T-helper 17 cell (primary cell): Measurements from ENCODE around the gene CDAN1. TPM values are rescaled to one million over a fixed set of nuclear protein-coding genes. Genes with fewer than 3 reads are reported as not detected.

Experiments used
- ATAC-seq: fragments of 150-1000 bp; cut with Tn5 transposase; 2 replicates; pipeline ENCODE4 v1.10.0; 2021; ENCODE audit warnings: mild to moderate bottlenecking, moderate library complexity
- DNase-seq, 3 donors: peaks; one replicate each; pipeline versions ENCODE4 v3.0.0 to v3.0.0-alpha.2; 2020 to 2021
- H3K9me3 ChIP-seq: one replicate; pipeline ENCODE4 v1.7.0; 2013; ENCODE audit warnings: low read length, mild to moderate bottlenecking; ENCODE audit not compliant: control insufficient read depth, poor library complexity, severe bottlenecking
- H3K27ac Mint-ChIP-seq: one replicate; pipeline ENCODE4 v1.8.0; 2022; ENCODE audit warnings: mild to moderate bottlenecking, moderate library complexity, mixed read lengths
- H3K27me3 Mint-ChIP-seq: one replicate; pipeline ENCODE4 v1.8.0; 2022; ENCODE audit warnings: mixed read lengths
- H3K36me3 Mint-ChIP-seq: one replicate; pipeline ENCODE4 v1.8.0; 2022; ENCODE audit warnings: low read depth, mixed read lengths
- H3K4me1 Mint-ChIP-seq: one replicate; pipeline ENCODE4 v1.8.0; 2022; ENCODE audit warnings: mild to moderate bottlenecking, mixed read lengths
- H3K4me3 Mint-ChIP-seq: one replicate; pipeline ENCODE4 v1.8.0; 2022; ENCODE audit warnings: mild to moderate bottlenecking, moderate library complexity, mixed read lengths
- total RNA-seq, 4 donors: library from RNA in 2 of 4; stranded (reverse) in 2 of 4; gene quantifications; one replicate each; pipeline ENCODE4 v1.2.3 and lab custom pipeline; 2022 to 2026

CDAN1 gene
- total RNA-seq, 2 donors from 2014 or later = 18.2 to 19.4 TPM

DNA sequence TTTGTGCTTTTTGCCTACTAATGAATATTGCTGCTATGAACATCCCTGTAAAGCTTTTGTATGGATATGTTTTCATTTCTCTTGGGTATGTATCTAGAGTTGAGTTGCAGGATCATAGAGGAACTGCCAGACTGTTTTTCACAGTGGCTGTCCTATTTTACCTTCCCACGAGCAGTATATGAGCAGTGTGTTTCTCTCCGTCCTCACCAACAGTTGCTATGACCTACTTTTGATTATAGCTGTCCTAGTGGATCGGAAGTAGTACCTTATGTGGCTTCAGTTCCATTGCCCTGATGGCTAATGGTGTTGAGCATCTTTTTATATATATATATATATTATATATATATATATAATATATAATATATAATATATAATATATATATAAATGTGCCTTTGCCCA lies 25.2 kb downstream of the CDAN1 start:
- no peak for DNase-seq
- H3K9me3 ChIP-seq = no peaks in the 10 kb centered on the region
- Mint-ChIP-seq H3K4me1 (peaks cover 3% of the 10 kb centered on the region), H3K36me3 (peaks cover 2% of the 10 kb centered on the region), H3K27ac (no peak overlapping the region), H3K27me3 (no peaks in the 10 kb centered on the region), H3K4me3 (no peak overlapping the region)
- no peak for ATAC-seq

DNA sequence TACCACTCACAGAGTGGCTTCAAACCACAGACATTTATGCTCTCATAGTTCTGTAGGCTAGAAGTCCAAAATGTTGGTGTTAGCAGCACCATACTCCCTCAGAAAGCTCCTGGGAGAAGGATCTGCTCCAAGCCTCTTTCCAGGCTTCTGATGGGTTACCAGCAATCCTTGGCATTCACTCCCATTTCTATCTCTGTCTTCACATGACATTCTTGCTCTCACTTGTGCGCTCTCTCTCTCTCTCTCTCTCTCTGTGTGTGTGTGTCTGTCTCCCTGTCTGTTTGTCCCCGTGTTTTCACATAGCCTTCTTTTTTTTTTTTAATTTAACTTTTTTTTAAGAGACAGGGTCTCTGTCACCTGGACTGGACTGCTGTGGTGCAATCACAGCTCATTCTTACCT lies 26.3 kb downstream of the CDAN1 start:
- Mint-ChIP-seq H3K4me3 (no peak overlapping the region), H3K27me3 (no peaks in the 10 kb centered on the region), H3K27ac (peak overlapping the region; percentile 39), H3K36me3 (peaks cover 2% of the 10 kb centered on the region), H3K4me1 (peaks cover 3% of the 10 kb centered on the region)
- DNase-seq (no peak), ATAC-seq (no peak)
- H3K9me3 ChIP-seq = no peaks in the 10 kb centered on the region

DNA sequence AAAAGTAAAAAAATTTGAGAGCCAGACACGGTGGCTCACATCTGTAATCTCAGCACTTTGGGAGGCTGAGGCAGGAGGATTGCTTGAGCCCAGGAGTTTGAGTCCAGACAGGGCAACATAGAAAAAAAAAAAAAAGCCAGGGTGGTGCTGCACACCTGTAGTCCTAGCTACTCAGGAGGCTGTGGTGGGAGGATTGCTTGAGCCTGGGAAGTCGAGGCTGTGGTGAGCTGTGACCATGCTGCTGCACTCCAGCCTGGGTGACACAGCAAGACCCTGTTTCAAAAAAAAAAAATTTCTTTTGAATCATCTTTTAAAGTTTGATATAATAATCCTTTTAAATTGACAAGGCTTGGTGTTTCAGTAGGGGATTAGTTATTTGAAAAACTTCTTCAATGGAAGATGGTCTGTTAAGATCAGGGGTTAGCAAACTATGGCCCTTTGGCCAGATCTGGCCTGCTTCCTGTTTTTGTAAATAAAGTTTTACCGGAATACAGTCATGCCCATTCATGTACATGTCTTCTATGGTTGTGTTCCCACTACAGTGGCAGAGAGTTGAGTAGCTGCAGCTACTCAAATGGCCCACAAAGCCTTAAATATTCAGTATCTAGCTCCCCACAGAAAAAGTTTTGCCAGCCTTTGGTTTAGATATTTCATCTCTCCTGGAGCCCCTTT lies 28.9 kb downstream of the CDAN1 start:
- Mint-ChIP-seq H3K27me3 (no peaks in the 10 kb centered on the region), H3K27ac (no peak overlapping the region), H3K4me1 (peaks cover 2% of the 10 kb centered on the region), H3K36me3 (no peaks in the 10 kb centered on the region), H3K4me3 (no peak overlapping the region)
- no peaks in the 10 kb centered on the region for H3K9me3 ChIP-seq
- DNase-seq (no peak), ATAC-seq (no peak)

DNA sequence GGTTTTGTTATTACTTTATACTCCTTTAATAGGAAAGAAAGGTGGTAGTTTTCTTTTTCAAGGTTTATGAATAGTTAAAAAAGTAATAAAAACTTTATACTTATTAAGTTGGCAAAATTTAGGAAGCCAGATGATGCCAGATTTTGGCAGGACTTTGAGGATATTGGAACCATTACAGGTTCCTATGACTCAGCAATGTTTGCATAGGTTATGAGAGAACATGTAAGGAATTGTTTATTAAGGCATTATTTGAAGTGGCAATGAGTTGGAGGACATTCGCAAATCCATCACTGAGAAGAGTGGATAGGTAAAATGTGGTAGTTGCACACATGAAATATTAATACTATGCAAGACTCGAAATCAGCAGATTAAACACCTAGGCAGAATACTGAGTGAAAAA lies 29.9 kb downstream of the CDAN1 start:
- no peaks in the 10 kb centered on the region for H3K9me3 ChIP-seq
- Mint-ChIP-seq H3K4me1 (peaks cover 2% of the 10 kb centered on the region), H3K27ac (no peak overlapping the region), H3K27me3 (no peaks in the 10 kb centered on the region), H3K4me3 (no peak overlapping the region), H3K36me3 (no peaks in the 10 kb centered on the region)
- DNase-seq = no peak
- ATAC-seq = no peak

DNA sequence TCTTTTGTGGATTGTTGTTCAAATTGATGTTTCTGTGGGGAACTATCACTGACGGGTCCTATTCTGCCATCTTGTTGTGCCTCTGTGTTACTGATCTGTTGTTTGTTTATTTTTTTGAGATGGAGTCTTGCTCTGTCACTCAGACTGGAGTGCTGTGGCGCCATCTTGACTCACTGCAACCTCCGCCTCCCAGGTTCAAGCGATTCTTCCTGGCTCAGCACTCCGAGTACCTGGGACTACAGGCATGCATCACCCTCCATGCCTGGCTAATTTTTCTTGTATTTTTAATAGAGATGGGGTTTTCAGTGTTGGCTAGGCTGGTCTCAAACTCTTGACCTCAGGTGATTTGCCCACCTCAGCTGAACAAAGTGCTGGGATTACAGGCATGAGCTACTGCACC lies 31.6 kb downstream of the CDAN1 start:
- ATAC-seq (no peak), DNase-seq (no peak)
- no peaks in the 10 kb centered on the region for H3K27me3 Mint-ChIP-seq
- H3K9me3 ChIP-seq = no peaks in the 10 kb centered on the region
- H3K4me3 Mint-ChIP-seq = no peak overlapping the region
- peaks cover 2% of the 10 kb centered on the region for H3K4me1 Mint-ChIP-seq
- no peak overlapping the region for H3K27ac Mint-ChIP-seq
- no peaks in the 10 kb centered on the region for H3K36me3 Mint-ChIP-seq

DNA sequence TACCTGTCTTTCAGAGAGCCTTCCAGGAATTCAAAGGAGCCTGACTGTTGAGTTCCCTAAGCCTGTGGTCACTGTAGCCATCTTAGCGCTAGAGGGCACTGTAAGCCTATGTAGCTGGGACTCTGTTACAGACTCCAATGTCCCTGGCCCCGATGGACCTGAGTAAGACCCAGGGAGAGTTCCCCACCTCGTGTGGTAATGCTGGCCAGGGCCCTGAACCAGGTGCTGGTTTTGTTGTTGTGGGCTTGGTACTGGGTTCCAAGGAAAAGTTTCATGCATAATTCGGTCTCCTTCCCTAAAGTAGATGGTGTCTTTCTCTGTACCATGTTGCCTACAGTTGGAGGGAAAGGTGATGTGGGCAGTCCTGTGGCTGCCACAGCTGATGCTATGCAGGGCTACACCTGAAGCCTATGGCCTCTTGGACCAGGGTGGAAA lies 32.4 kb downstream of the CDAN1 start:
- ATAC-seq (peak; percentile 94), DNase-seq (peak in 1 of 3 donors; percentile 49)
- no peaks in the 10 kb centered on the region for H3K36me3 Mint-ChIP-seq
- no peak overlapping the region for H3K27ac Mint-ChIP-seq
- peaks cover 2% of the 10 kb centered on the region for H3K4me1 Mint-ChIP-seq
- H3K4me3 Mint-ChIP-seq = no peak overlapping the region
- H3K9me3 ChIP-seq = no peaks in the 10 kb centered on the region
- H3K27me3 Mint-ChIP-seq = no peaks in the 10 kb centered on the region

DNA sequence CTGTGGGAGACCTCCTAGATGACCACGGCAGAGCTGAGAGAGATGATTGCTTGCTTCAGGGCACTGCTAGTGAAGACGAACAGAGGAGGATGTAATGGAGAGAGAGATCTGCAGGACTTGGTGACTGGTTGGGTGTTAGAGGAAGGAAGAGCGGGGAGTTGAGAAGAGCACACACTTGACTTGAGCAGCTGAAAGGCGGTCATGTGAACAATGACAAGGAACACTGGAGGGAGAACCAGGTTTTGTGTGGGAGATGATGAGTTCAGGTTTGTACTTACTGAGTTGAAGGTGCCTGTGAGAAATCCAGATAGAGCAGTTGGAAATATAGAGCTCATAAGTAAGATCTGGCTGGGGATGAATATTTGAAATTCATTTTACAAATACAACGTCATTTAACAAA lies 40.3 kb downstream of the CDAN1 start:
- no peak for DNase-seq
- no peak for ATAC-seq
- H3K4me1 Mint-ChIP-seq = peaks cover 6% of the 10 kb centered on the region
- no peak overlapping the region for H3K4me3 Mint-ChIP-seq
- H3K9me3 ChIP-seq = no peaks in the 10 kb centered on the region
- peaks cover 7% of the 10 kb centered on the region for H3K36me3 Mint-ChIP-seq
- H3K27ac Mint-ChIP-seq = peak overlapping the region; percentile 65
- no peaks in the 10 kb centered on the region for H3K27me3 Mint-ChIP-seq

DNA sequence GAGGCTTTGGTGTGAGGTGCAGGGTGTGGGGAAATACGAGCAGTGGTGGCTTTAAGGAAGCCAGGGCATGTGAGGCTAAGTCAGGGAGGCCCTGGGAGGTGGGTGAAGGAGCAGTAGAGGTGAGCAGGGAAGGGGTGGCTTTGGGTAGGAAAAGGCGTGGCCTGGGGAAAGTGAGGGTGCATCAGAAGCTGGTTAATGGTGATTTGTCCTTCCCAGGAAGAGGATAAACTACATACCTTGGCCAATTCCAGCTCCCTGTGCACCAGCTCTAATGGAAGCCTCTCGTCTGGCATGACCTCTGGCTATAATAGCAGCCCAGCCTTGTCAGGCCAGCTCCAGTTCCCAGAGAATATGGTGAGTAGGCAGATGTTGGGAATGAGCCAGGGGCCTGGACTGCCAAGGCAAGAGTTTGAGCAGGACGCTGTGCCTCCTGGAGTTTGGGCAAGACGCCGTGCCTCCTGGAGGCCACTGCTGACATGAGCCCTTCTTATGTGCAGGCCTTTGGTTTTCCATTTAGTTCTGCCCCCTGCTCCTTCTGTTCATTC lies 41.3 kb downstream of the CDAN1 start:
- H3K4me1 Mint-ChIP-seq = peaks cover 6% of the 10 kb centered on the region
- no peaks in the 10 kb centered on the region for H3K27me3 Mint-ChIP-seq
- H3K4me3 Mint-ChIP-seq = no peak overlapping the region
- H3K9me3 ChIP-seq = no peaks in the 10 kb centered on the region
- ATAC-seq = no peak
- peaks cover 7% of the 10 kb centered on the region for H3K36me3 Mint-ChIP-seq
- DNase-seq = no peak
- H3K27ac Mint-ChIP-seq = peak overlapping the region; percentile 80

DNA sequence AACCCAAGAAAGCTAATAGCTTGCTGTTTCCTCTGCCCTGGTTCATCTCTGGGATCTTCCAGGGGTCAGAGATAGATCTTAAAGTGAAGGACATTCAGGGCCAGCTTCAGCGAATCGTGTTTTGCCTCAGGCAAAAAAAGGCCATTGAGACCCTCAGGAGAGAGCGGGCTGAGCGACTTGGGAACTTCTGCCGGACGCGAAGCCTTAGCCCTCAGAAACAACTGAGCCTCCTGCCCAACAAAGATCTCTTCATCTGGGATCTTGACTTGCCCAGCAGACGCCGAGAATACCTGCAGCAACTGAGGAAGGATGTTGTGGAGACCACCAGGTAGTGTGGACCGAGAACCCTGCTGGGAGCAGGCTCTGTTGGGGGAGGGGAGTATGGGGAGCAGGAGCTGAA lies 42.5 kb downstream of the CDAN1 start:
- H3K9me3 ChIP-seq = no peaks in the 10 kb centered on the region
- Mint-ChIP-seq H3K27ac (no peak overlapping the region), H3K27me3 (no peaks in the 10 kb centered on the region), H3K4me1 (peaks cover 6% of the 10 kb centered on the region), H3K4me3 (no peak overlapping the region), H3K36me3 (peaks cover 7% of the 10 kb centered on the region)
- no peak for DNase-seq
- ATAC-seq = no peak

DNA sequence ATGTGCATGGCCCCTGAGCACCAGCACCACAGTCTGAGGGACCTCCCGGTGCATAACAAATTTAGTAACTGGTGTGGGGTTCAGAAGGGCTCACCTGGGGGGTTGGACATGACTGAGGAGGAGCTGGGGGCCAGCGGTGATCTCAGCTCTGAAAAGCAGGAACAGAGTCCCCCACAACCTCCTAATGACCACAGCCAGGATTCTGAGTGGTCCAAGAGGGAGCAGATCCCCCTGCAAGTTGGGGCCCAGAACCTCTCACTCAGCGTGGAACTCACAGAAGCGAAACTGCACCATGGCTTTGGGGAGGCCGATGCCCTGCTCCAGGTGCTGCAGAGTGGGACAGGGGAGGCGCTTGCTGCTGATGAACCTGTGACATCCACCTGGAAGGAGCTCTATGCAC lies 43.0 kb downstream of the CDAN1 start:
- no peaks in the 10 kb centered on the region for H3K9me3 ChIP-seq
- peaks cover 7% of the 10 kb centered on the region for H3K36me3 Mint-ChIP-seq
- ATAC-seq (no peak), DNase-seq (no peak)
- H3K4me3 Mint-ChIP-seq = no peak overlapping the region
- H3K27ac Mint-ChIP-seq = peak overlapping the region; percentile 11
- peaks cover 6% of the 10 kb centered on the region for H3K4me1 Mint-ChIP-seq
- H3K27me3 Mint-ChIP-seq = no peaks in the 10 kb centered on the region

DNA sequence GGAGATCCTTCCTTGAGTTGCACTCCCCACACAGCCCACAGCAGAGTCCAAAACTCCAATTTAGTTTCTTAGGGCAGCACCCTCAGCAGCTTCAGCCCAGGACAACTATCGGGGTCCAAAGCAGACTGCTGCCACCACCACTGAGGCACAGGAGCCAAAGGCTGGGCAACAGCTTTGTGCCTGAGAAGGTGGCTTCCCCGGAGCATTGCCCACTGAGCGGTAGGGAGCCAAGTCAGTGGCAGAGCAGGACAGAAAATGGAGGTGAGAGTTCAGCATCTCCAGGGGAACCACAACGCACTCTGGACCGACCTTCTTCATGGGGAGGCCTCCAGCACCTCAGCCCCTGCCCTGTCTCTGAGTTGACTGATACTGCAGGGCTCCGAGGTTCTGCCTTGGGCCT lies 43.4 kb downstream of the CDAN1 start:
- no peaks in the 10 kb centered on the region for H3K27me3 Mint-ChIP-seq
- ATAC-seq = no peak

DNA sequence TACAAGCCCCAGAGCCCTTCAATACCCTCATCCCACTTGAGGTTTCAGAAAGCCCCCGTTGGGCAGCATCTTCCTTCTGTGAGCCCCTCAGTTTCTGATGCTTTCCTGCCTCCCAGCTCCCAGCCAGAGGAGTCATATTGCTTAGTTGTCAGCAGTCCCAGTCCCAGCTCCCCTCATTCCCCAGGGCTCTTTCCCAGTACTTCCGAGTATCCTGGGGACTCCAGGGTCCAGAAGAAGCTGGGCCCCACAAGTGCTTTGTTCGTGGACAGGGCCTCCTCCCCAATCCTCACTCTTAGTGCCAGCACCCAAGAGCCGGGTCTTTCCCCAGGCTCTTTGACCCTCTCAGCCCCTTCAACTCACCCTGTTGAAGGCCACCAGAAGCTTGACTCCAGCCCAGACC lies 43.9 kb downstream of the CDAN1 start:
- H3K9me3 ChIP-seq = no peaks in the 10 kb centered on the region
- DNase-seq (no peak), ATAC-seq (no peak)
- H3K4me3 Mint-ChIP-seq = no peak overlapping the region
- H3K27me3 Mint-ChIP-seq = no peaks in the 10 kb centered on the region
- H3K4me1 Mint-ChIP-seq = peaks cover 6% of the 10 kb centered on the region
- H3K27ac Mint-ChIP-seq = no peak overlapping the region
- H3K36me3 Mint-ChIP-seq = peaks cover 6% of the 10 kb centered on the region

More for the DNA sequence above, 43.4 kb downstream of the CDAN1 start:
- no peak for DNase-seq
- Mint-ChIP-seq H3K4me3 (no peak overlapping the region), H3K4me1 (peaks cover 6% of the 10 kb centered on the region), H3K27ac (peak overlapping the region; percentile 11), H3K36me3 (peaks cover 7% of the 10 kb centered on the region)
- H3K9me3 ChIP-seq = no peaks in the 10 kb centered on the region

DNA sequence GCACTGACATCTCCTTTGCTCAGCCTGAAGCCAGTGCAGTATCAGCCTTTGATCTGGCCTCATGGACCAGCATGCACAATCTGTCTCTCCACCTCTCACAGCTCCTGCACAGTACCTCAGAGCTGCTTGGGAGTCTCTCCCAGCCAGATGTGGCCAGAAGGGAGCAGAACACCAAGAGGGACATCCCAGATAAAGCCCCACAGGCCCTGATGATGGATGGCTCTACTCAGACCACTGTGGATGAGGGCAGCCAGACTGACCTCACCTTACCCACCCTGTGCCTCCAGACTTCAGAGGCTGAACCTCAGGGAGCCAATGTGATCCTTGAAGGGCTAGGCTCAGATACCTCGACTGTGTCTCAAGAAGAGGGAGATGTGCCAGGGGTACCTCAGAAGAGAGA lies 44.4 kb downstream of the CDAN1 start:
- peaks cover 6% of the 10 kb centered on the region for H3K4me1 Mint-ChIP-seq
- no peaks in the 10 kb centered on the region for H3K9me3 ChIP-seq
- H3K27me3 Mint-ChIP-seq = no peaks in the 10 kb centered on the region
- no peak overlapping the region for H3K27ac Mint-ChIP-seq
- DNase-seq (no peak), ATAC-seq (no peak)
- H3K4me3 Mint-ChIP-seq = no peak overlapping the region
- peaks cover 6% of the 10 kb centered on the region for H3K36me3 Mint-ChIP-seq

DNA sequence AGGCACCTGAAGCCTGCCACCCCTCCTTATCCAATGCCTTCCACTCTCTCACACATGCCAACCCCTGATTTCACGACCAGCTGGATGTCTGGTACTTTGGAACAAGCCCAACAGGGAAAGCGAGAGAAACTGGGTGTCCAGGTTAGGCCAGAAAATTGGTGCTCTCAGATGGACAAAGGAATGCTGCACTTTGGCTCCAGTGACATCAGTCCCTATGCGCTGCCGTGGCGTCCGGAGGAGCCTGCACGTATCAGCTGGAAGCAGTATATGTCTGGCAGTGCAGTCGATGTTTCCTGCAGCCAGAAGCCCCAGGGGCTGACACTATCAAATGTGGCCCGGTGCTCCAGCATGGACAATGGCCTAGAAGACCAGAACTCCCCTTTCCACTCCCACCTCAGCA lies 45.2 kb downstream of the CDAN1 start:
- no peak overlapping the region for H3K4me3 Mint-ChIP-seq
- H3K9me3 ChIP-seq = no peaks in the 10 kb centered on the region
- no peaks in the 10 kb centered on the region for H3K27me3 Mint-ChIP-seq
- H3K36me3 Mint-ChIP-seq = peaks cover 6% of the 10 kb centered on the region
- no peak for ATAC-seq
- DNase-seq = no peak
- peaks cover 6% of the 10 kb centered on the region for H3K4me1 Mint-ChIP-seq
- peak overlapping the region; percentile 62 for H3K27ac Mint-ChIP-seq
